ENCODE data around the gene SLC12A4.

Gene SLC12A4

DNA sequence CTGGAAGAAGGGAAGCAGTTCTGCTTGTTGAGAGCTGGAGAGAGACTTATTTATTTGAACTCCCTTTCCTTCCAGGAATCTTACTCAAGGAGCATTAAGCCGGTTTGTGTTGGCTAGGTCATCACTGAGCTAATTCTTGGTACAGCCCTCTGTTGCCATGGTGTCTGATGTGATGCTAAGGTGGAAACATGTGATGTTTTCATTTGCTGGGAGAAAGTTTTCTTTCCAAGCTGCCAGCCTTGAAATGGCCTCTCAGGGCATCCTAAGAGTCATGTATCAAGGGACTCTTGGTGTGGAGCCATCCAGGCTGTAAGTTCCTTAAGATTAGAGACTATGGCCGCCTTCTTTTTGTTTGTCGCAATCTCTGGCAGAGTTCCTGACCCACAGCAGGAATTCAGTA lies 71.2 kb downstream of the SLC12A4 start:
- Histone ChIP-seq H3K27ac (ENCODE audit: low read depth, low read length) (peak overlapping the region; percentile 31), H3K27me3 (ENCODE audit: control insufficient read depth in 5 of 5, insufficient read depth in 4 of 5, low read length in 5 of 5) (no peaks in the 10 kb centered on the region)

GRCh38 chr16:67893743-67894399 lies 74.6 kb downstream of the SLC12A4 start:
- H3K4me1 ChIP-seq (ENCODE audit: control insufficient read depth in 5 of 5, insufficient read depth in 5 of 5, low read length in 5 of 5) = peaks cover 9 to 41% (median 37%) of the 10 kb centered on the region in 5 donors

More for the DNA sequence above, 71.2 kb downstream of the SLC12A4 start:
- no peak overlapping the region for H3K4me3 ChIP-seq (ENCODE audit: low read depth in 1 of 5, low read length in 5 of 5)
- H3K9ac ChIP-seq (ENCODE audit: low read length in 5 of 5) = peak overlapping the region in 1 of 5 donors; percentile 33
- peaks cover 9 to 41% (median 37%) of the 10 kb centered on the region in 5 donors for H3K4me1 ChIP-seq (ENCODE audit: control insufficient read depth in 5 of 5, insufficient read depth in 5 of 5, low read length in 5 of 5)
- no peaks in the 10 kb centered on the region for H3K9me3 ChIP-seq (ENCODE audit: control insufficient read depth in 5 of 5, low read length in 5 of 5)
- H3K36me3 ChIP-seq (ENCODE audit: control insufficient read depth in 5 of 5, insufficient read depth in 5 of 5, low read length in 5 of 5) = peaks cover 0 to 7% (median 2%) of the 10 kb centered on the region in 5 donors

More at GRCh38 chr16:67893743-67894399, 74.6 kb downstream of the SLC12A4 start:
- Histone ChIP-seq H3K36me3 (ENCODE audit: control insufficient read depth in 5 of 5, insufficient read depth in 5 of 5, low read length in 5 of 5) (no peaks in the 10 kb centered on the region), H3K27ac (ENCODE audit: low read depth, low read length) (peak overlapping the region; percentile 90), H3K9me3 (ENCODE audit: control insufficient read depth in 5 of 5, low read length in 5 of 5) (no peaks in the 10 kb centered on the region), H3K4me3 (ENCODE audit: low read depth in 1 of 5, low read length in 5 of 5) (peak overlapping the region; percentile 86 to 97 (median 89)), H3K27me3 (ENCODE audit: control insufficient read depth in 5 of 5, insufficient read depth in 4 of 5, low read length in 5 of 5) (no peaks in the 10 kb centered on the region), H3K9ac (ENCODE audit: low read length in 5 of 5) (peak overlapping the region; percentile 87 to 99 (median 97))
